K562 (cell line): Measurements from ENCODE around the gene CCDC9. TPM values are rescaled to one million over a fixed set of nuclear protein-coding genes. Genes with fewer than 3 reads are reported as not detected.

Source experiments
- ADNP ChIP-seq: fragments of 200-800 bp; sonication (Bioruptor generic); IDR thresholded peaks from 2 replicates; pipeline ENCODE4 v1.6.1; 2016; ENCODE audit warnings: missing genetic modification characterization, missing compliant biosample characterization
- BRD9 ChIP-seq: fragments of 450-650 bp; IDR thresholded peaks from 2 replicates; pipeline ENCODE4 v1.6.1; 2018; ENCODE audit warnings: low read depth; ENCODE audit not compliant: partially characterized antibody
- CHCHD3 ChIP-seq: fragments of 250-450 bp; sonication (Bioruptor Pico); IDR thresholded peaks from 2 replicates; pipeline ENCODE4 v2.1.2; 2022; ENCODE audit warnings: mild to moderate bottlenecking
- E2F3 ChIP-seq: fragments of 250-450 bp; sonication (Bioruptor Pico); IDR thresholded peaks from 2 replicates; pipeline ENCODE4 v1.4.0; 2020; ENCODE audit warnings: mild to moderate bottlenecking
- ETV5 ChIP-seq: sonication (generic); formaldehyde crosslinking; IDR thresholded peaks from 2 replicates; pipeline ENCODE4 v1.4.0; 2020; ENCODE audit warnings: low read depth, mild to moderate bottlenecking, missing genetic modification reagents
- HSF4 ChIP-seq: fragments of 250-450 bp; sonication (Bioruptor Pico); IDR thresholded peaks from 2 replicates; pipeline ENCODE4 v2.1.2; 2022; ENCODE audit warnings: mild to moderate bottlenecking, moderate library complexity, borderline replicate concordance
- MYC ChIP-seq, 2 experiments: fragments of 250-450 bp in 1 of 2; sonication (Bioruptor Pico) in 1 of 2; IDR thresholded peaks; 2 replicates each; pipeline versions ENCODE4 v1.5.1 to v1.6.1; 2012 to 2021; ENCODE audit warnings: low read depth in 2 of 2, borderline replicate concordance in 1 of 2, improper control_type of control experiment in 1 of 2, low read length in 1 of 2, mild to moderate bottlenecking in 1 of 2, moderate library complexity in 1 of 2
- NCOA2 ChIP-seq, 2 experiments: fragments of 450-650 bp; IDR thresholded peaks; 2 replicates each; pipeline ENCODE4 v1.6.1; 2018; ENCODE audit warnings: mild to moderate bottlenecking in 2 of 2, moderate library complexity in 1 of 2; ENCODE audit not compliant: partially characterized antibody in 2 of 2
- NCOA4 ChIP-seq: fragments of 450-650 bp; IDR thresholded peaks from 2 replicates; pipeline ENCODE4 v1.6.1; 2018; ENCODE audit warnings: mild to moderate bottlenecking; ENCODE audit not compliant: partially characterized antibody
- SMAD4 ChIP-seq: fragments of 250-450 bp; sonication (Bioruptor Pico); conservative IDR thresholded peaks from 2 replicates; pipeline ENCODE4 v1.8.0; 2021; ENCODE audit warnings: inconsistent platforms, mild to moderate bottlenecking, moderate library complexity
- SNIP1 ChIP-seq: fragments of 450-650 bp; IDR thresholded peaks from 2 replicates; pipeline ENCODE4 v1.7.1; 2017; ENCODE audit warnings: low read depth, mild to moderate bottlenecking
- STAT5A ChIP-seq: IDR thresholded peaks from 2 replicates; pipeline ENCODE4 v1.6.1; 2012; ENCODE audit warnings: low read length, inconsistent platforms, borderline replicate concordance
- TBL1XR1 ChIP-seq, 2 experiments: IDR thresholded peaks; 2 replicates each; pipeline ENCODE4 v1.6.1; 2012; ENCODE audit warnings: improper control_type of control experiment in 2 of 2, low read length in 2 of 2, mild to moderate bottlenecking in 1 of 2
- TRIM24 ChIP-seq, 2 experiments: fragments of 450-650 bp; IDR thresholded peaks; 2 replicates each; pipeline ENCODE4 v1.6.1; 2016
- XRCC4 ChIP-seq: IDR thresholded peaks from one replicate; pipeline ENCODE4 v1.6.1; 2011; ENCODE audit not compliant: insufficient read depth, insufficient read length; ENCODE audit errors: extremely low read depth
- ZC3H11A ChIP-seq: IDR thresholded peaks from 2 replicates; pipeline ENCODE4 v1.6.1; 2012; ENCODE audit warnings: low read depth, low read length, improper control_type of control experiment
- ZKSCAN8 ChIP-seq: fragments of 200-800 bp; sonication (Bioruptor generic); IDR thresholded peaks from 2 replicates; pipeline ENCODE4 v1.6.1; 2016; ENCODE audit warnings: missing genetic modification characterization, missing compliant biosample characterization
- ZNF589 ChIP-seq: fragments of 200-800 bp; sonication (Bioruptor generic); IDR thresholded peaks from 2 replicates; pipeline ENCODE4 v1.6.1; 2016; ENCODE audit warnings: low read depth, missing genetic modification characterization, missing compliant biosample characterization
- ZNF75A ChIP-seq: fragments of 450-650 bp; formaldehyde crosslinking; IDR thresholded peaks from 2 replicates; pipeline ENCODE4 v1.4.0; 2020; ENCODE audit warnings: mild to moderate bottlenecking
- polyA plus RNA-seq, 8 experiments: library from polyadenylated mRNA; depleted of rRNA in 4 of 8; stranded (reverse) in 5 of 8; unstranded in 3 of 8; fragments of >200 nt; fragmentation: Nextera tagmentation in 2 of 8; fragmentation: Illumina TruSeq in 1 of 8; extraction: Ambion mirVana in 2 of 8; extraction: Trizol in 1 of 8; gene quantifications; 2 replicates each; pipeline versions ENCODE4 v1.2.1 to v1.2.3, GENCODE V29; 2011 to 2014; ENCODE audit warnings: inconsistent platforms in 1 of 8, missing spikeins in 1 of 8
- total RNA-seq, 7 experiments: library from RNA; depleted of rRNA in 6 of 7; stranded (reverse); fragments of >200 nt in 6 of 7; fragmentation: Illumina TruSeq in 2 of 7; extraction: Trizol in 2 of 7; gene quantifications; 2 replicates each; pipeline versions ENCODE4 v1.2.1 to v1.2.3, GENCODE V29; 2011 to 2021; ENCODE audit warnings: low replicate concordance in 1 of 7
- TF ChIP-seq, protein P1 (sequence below), 2 experiments: fragments of 450-650 bp in 1 of 2; sonication (generic) in 1 of 2; formaldehyde crosslinking in 1 of 2; IDR thresholded peaks in 1 of 2; conservative IDR thresholded peaks in 1 of 2; 2 replicates each; pipeline versions ENCODE4 v1.6.1 to v1.8.1; 2016 to 2023; ENCODE audit warnings: mild to moderate bottlenecking in 2 of 2, moderate library complexity in 2 of 2, inconsistent platforms in 1 of 2, missing genetic modification reagents in 1 of 2
- TF ChIP-seq, protein P2 (sequence below): fragments of 450-650 bp; IDR thresholded peaks from 2 replicates; pipeline ENCODE4 v1.7.1; 2018; ENCODE audit warnings: mild to moderate bottlenecking, low read depth; ENCODE audit not compliant: partially characterized antibody
- TF ChIP-seq, protein P3 (sequence below): fragments of 250-450 bp; sonication (Bioruptor Pico); IDR thresholded peaks from 2 replicates; pipeline ENCODE4 v1.5.0; 2021; ENCODE audit warnings: mild to moderate bottlenecking, borderline replicate concordance

Gene CCDC9
- total and polyA plus RNA-seq, 9 of the 15 experiments (the other 6 are each of a cell fraction or from before 2014, with no cell fraction given), result 0.23 to 38.6 (median 8.4) TPM

DNA sequence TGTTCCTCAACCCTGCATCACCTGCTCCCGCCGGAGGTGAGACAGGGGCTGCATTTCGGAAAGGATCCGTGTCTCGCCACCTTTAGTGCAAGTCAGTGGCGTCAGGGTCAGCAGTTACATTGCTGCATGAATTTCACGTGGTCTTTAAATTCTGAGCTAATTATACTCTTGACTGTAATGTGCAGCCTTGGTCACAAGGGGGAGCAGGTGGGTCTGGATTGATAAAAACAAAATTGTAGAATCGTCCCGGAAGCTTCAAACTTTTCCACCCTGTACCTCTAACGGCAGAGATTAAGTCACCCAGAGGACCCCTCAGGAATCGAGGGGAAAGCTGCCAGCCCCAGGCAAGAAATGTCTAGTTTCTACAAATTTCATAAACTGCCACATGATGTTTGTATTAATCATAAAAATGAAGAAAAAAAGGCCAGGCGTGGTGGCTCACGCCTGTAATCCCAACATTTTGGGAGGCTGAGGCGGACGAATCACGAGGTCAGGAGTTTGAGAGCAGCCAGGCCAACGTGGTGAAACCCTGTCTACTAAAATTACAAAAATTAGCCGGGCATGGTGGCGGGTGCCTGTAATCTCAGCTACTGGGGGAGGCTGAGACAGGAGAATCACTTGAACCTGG lies 45.5 kb upstream of the CCDC9 start (continued):
- peak; percentile 98 for TF ChIP-seq ZNF589 (CRISPR knock-in tag)
- TF ChIP-seq SMAD4 (CRISPR knock-in tag), result peak; percentile 87
- no peak for TF ChIP-seq HSF4 (CRISPR knock-in tag)
- TF ChIP-seq MYC (IDR thresholded peaks at IDR 0.05; ENCODE audit: low read depth, low read length), result peak; percentile 87
- no peak for TF ChIP-seq MYC (CRISPR knock-in tag; IDR thresholded peaks at IDR 0.05; ENCODE audit: borderline replicate concordance, low read depth)
- no peak for TF ChIP-seq XRCC4
- no peak for TF ChIP-seq TRIM24 (IDR thresholded peaks at IDR 0.05)
- TF ChIP-seq ETV5 (CRISPR knock-in tag), result peak; percentile 69; the same call in 1 of the 2 replicates
- peak; percentile 66; the same call in 1 of the 2 replicates for TF ChIP-seq E2F3
- TF ChIP-seq, protein P1, sequence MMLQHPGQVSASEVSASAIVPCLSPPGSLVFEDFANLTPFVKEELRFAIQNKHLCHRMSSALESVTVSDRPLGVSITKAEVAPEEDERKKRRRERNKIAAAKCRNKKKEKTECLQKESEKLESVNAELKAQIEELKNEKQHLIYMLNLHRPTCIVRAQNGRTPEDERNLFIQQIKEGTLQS (IDR thresholded peaks at IDR 0.05), result peak; percentile 17; the same call in 1 of the 2 replicates
- TF ChIP-seq, protein P1 (CRISPR knock-in tag; conservative IDR thresholded peaks at IDR 0.05), result peak; percentile 32; the same call in 1 of the 2 replicates
- peak; percentile 87; the same call in 1 of the 2 replicates for TF ChIP-seq ZKSCAN8 (CRISPR knock-in tag)
- TF ChIP-seq SNIP1, result no peak
- peak in 1 of 2 experiments; percentile 60; a peak in 2 of 4 replicates for TF ChIP-seq TBL1XR1 (IDR thresholded peaks at IDR 0.05; ENCODE audit: low read length in 2 of 2)
- TF ChIP-seq NCOA4, result no peak
- peak; percentile 94 for TF ChIP-seq BRD9
- TF ChIP-seq, protein P2, sequence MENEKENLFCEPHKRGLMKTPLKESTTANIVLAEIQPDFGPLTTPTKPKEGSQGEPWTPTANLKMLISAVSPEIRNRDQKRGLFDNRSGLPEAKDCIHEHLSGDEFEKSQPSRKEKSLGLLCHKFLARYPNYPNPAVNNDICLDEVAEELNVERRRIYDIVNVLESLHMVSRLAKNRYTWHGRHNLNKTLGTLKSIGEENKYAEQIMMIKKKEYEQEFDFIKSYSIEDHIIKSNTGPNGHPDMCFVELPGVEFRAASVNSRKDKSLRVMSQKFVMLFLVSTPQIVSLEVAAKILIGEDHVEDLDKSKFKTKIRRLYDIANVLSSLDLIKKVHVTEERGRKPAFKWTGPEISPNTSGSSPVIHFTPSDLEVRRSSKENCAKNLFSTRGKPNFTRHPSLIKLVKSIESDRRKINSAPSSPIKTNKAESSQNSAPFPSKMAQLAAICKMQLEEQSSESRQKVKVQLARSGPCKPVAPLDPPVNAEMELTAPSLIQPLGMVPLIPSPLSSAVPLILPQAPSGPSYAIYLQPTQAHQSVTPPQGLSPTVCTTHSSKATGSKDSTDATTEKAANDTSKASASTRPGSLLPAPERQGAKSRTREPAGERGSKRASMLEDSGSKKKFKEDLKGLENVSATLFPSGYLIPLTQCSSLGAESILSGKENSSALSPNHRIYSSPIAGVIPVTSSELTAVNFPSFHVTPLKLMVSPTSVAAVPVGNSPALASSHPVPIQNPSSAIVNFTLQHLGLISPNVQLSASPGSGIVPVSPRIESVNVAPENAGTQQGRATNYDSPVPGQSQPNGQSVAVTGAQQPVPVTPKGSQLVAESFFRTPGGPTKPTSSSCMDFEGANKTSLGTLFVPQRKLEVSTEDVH, result peak; percentile 25
- no peak for TF ChIP-seq ZC3H11A
- TF ChIP-seq ADNP (tag), result no peak
- TF ChIP-seq, protein P3, sequence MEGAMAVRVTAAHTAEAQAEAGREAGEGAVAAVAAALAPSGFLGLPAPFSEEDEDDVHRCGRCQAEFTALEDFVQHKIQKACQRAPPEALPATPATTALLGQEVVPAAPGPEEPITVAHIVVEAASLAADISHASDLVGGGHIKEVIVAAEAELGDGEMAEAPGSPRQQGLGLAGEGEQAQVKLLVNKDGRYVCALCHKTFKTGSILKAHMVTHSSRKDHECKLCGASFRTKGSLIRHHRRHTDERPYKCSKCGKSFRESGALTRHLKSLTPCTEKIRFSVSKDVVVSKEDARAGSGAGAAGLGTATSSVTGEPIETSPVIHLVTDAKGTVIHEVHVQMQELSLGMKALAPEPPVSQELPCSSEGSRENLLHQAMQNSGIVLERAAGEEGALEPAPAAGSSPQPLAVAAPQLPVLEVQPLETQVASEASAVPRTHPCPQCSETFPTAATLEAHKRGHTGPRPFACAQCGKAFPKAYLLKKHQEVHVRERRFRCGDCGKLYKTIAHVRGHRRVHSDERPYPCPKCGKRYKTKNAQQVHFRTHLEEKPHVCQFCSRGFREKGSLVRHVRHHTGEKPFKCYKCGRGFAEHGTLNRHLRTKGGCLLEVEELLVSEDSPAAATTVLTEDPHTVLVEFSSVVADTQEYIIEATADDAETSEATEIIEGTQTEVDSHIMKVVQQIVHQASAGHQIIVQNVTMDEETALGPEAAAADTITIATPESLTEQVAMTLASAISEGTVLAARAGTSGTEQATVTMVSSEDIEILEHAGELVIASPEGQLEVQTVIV (CRISPR knock-in tag), result no peak
- TF ChIP-seq CHCHD3 (CRISPR knock-in tag), result no peak
- TF ChIP-seq ZNF75A (CRISPR knock-in tag), result no peak
- no peak for TF ChIP-seq STAT5A
- no peak for TF ChIP-seq NCOA2 (IDR thresholded peaks at IDR 0.05; ENCODE audit: partially characterized antibody in 2 of 2)
